Gastrocnemius medialis (tissue), 4 donors: ENCODE data around the gene XPO6.

Experiments
- POLR2A ChIP-seq, 2 donors: fragments of 450-650 bp; IDR thresholded peaks; one replicate each; pipeline ENCODE4 v1.6.1; 2017; ENCODE audit warnings: antibody characterized with exemption in 2 of 2, mild to moderate bottlenecking in 2 of 2, moderate library complexity in 2 of 2
- TF ChIP-seq, protein P1 (sequence below), 5 experiments: fragments of 450-650 bp in 3 of 5; fragments of 200-600 bp in 2 of 5; sonication (generic) in 2 of 5; IDR thresholded peaks in 4 of 5; conservative IDR thresholded peaks in 1 of 5; 1 replicate in 4 of 5; 2 replicates in 1 of 5; pipeline ENCODE4 v1.5.1; 2016 to 2019; ENCODE audit warnings: antibody characterized with exemption in 5 of 5, mild to moderate bottlenecking in 3 of 5, moderate library complexity in 3 of 5

DNA sequence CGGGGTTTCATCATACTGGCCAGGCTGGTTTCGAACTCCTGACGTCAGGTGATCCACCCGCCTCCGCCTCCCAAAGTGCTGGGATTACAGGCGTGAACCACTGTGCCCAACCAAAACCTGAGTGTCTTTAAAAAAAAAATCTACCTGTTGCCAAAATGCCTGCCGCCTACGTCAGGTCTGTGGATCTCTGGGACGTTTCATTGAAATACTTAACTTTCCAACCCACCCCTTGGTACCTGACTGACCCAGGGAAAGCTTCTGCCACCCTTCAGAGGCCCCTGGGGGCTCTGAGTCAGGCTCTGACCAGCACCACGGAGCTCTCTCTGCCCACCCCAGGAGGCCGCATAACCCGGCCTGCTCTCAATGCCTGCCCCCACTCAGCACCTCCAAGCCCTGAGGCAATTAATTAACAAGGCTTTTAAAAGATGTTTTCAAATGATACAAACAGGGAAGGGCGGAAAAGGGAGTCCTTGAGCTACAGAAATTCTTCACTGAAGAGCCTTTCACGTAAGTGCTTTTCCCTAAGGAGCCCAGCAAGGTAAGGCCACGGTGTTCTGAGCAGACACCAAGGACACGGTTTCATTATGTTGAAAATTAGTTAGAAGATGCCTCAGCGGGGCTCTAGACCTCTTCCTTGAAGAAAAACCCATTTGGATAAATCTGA lies 118.9 kb downstream of the XPO6 start:
- TF ChIP-seq, protein P1, sequence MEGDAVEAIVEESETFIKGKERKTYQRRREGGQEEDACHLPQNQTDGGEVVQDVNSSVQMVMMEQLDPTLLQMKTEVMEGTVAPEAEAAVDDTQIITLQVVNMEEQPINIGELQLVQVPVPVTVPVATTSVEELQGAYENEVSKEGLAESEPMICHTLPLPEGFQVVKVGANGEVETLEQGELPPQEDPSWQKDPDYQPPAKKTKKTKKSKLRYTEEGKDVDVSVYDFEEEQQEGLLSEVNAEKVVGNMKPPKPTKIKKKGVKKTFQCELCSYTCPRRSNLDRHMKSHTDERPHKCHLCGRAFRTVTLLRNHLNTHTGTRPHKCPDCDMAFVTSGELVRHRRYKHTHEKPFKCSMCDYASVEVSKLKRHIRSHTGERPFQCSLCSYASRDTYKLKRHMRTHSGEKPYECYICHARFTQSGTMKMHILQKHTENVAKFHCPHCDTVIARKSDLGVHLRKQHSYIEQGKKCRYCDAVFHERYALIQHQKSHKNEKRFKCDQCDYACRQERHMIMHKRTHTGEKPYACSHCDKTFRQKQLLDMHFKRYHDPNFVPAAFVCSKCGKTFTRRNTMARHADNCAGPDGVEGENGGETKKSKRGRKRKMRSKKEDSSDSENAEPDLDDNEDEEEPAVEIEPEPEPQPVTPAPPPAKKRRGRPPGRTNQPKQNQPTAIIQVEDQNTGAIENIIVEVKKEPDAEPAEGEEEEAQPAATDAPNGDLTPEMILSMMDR (IDR thresholded peaks at IDR 0.05 in 4 of 5, conservative IDR thresholded peaks at IDR 0.05 in 1 of 5): no peak
- TF ChIP-seq POLR2A (IDR thresholded peaks at IDR 0.05): no peak
